ENCODE data around the gene USP14.

GRCh38 chr18:248053-248452, 89.7 kb downstream of the USP14 start:
- TF ChIP-seq CTCF (IDR thresholded peaks at IDR 0.05; ENCODE audit: low read depth, low read length, poor library complexity, severe bottlenecking) (no peak), EZH2phosphoT487 (IDR thresholded peaks at IDR 0.05; ENCODE audit: borderline replicate concordance, low read length) (no peak)

All from DOHH2 (cell line).